ENCODE measurements around the gene AUTS2.

Gene AUTS2

DNA sequence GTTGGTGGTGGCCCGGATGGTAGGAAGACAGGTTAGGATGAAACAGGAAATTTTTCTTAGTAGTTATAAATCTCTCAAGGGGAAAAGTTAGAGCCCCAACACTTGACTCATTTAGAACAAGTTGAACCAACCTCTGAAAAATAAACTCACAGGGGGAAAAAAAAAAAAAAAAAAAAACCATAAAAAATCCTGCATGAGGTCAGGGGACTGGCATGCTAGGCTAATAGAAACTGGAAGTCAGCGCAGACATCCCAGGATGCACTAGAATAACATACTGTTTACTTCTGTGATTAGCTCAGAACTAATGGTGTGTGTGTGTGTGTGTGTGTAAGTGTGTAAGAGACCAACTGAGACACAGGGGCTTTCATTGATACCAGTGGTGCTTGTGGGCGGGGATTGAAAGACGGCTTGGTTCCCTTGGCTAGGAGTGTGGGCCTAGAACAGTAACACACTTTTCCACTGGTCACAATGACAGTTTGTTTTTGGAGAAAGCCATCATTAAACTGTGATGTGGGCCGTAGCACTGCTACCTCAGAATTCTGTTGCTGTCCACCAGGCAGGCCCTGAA, 1042.1 kb downstream of the AUTS2 start:
- DNase-seq (ENCODE audit: low read depth in 1 of 2, low spot score in 1 of 2): no peak
- H3K27ac ChIP-seq (replicated peaks): no peak overlapping the region
- TF ChIP-seq POLR2AphosphoS5 (IDR thresholded peaks at IDR 0.05; ENCODE audit: low read depth): no peak
- no peak for TF ChIP-seq GABPA (IDR thresholded peaks at IDR 0.05; ENCODE audit: low read depth)
- TF ChIP-seq, protein P1, sequence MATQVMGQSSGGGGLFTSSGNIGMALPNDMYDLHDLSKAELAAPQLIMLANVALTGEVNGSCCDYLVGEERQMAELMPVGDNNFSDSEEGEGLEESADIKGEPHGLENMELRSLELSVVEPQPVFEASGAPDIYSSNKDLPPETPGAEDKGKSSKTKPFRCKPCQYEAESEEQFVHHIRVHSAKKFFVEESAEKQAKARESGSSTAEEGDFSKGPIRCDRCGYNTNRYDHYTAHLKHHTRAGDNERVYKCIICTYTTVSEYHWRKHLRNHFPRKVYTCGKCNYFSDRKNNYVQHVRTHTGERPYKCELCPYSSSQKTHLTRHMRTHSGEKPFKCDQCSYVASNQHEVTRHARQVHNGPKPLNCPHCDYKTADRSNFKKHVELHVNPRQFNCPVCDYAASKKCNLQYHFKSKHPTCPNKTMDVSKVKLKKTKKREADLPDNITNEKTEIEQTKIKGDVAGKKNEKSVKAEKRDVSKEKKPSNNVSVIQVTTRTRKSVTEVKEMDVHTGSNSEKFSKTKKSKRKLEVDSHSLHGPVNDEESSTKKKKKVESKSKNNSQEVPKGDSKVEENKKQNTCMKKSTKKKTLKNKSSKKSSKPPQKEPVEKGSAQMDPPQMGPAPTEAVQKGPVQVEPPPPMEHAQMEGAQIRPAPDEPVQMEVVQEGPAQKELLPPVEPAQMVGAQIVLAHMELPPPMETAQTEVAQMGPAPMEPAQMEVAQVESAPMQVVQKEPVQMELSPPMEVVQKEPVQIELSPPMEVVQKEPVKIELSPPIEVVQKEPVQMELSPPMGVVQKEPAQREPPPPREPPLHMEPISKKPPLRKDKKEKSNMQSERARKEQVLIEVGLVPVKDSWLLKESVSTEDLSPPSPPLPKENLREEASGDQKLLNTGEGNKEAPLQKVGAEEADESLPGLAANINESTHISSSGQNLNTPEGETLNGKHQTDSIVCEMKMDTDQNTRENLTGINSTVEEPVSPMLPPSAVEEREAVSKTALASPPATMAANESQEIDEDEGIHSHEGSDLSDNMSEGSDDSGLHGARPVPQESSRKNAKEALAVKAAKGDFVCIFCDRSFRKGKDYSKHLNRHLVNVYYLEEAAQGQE (IDR thresholded peaks at IDR 0.05; ENCODE audit: insufficient replicate concordance, low read depth): no peak
- TF ChIP-seq, protein P2, sequence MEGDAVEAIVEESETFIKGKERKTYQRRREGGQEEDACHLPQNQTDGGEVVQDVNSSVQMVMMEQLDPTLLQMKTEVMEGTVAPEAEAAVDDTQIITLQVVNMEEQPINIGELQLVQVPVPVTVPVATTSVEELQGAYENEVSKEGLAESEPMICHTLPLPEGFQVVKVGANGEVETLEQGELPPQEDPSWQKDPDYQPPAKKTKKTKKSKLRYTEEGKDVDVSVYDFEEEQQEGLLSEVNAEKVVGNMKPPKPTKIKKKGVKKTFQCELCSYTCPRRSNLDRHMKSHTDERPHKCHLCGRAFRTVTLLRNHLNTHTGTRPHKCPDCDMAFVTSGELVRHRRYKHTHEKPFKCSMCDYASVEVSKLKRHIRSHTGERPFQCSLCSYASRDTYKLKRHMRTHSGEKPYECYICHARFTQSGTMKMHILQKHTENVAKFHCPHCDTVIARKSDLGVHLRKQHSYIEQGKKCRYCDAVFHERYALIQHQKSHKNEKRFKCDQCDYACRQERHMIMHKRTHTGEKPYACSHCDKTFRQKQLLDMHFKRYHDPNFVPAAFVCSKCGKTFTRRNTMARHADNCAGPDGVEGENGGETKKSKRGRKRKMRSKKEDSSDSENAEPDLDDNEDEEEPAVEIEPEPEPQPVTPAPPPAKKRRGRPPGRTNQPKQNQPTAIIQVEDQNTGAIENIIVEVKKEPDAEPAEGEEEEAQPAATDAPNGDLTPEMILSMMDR (IDR thresholded peaks at IDR 0.05; ENCODE audit: insufficient read depth, low read length): no peak
- no peak for TF ChIP-seq SPI1 (IDR thresholded peaks at IDR 0.05; ENCODE audit: borderline replicate concordance, low read depth)
- no peak overlapping the region for H3K4me3 ChIP-seq (replicated peaks; ENCODE audit: insufficient read depth, low read length)
- no peaks in the 10 kb centered on the region for H3K27me3 ChIP-seq (ENCODE audit: insufficient read depth, poor library complexity, severe bottlenecking)

DNA sequence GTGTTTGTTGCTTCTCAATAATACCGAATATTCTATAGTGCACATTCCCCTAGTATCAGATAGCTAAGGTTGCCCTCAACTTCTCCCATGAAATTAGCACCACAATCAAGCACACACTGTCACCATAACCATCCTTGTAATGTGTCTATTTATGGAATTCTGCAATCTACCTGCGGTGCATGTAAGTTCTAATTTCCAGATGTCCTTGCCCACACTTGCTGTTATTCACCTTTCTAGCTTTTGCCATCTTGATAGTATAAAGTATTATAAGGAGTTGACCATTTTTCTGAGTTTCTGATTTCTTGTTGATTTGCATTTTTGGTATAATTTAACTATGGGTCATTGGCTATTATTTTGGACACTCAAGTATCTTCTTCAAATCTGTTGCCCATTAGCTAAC, 1043.6 kb downstream of the AUTS2 start:
- DNase-seq (ENCODE audit: low read depth in 1 of 2, low spot score in 1 of 2): no peak
- Histone ChIP-seq H3K27ac (replicated peaks) (no peak overlapping the region), H3K27me3 (ENCODE audit: insufficient read depth, poor library complexity, severe bottlenecking) (no peaks in the 10 kb centered on the region), H3K4me3 (replicated peaks; ENCODE audit: insufficient read depth, low read length) (no peak overlapping the region)
- TF ChIP-seq, protein P2 (IDR thresholded peaks at IDR 0.05; ENCODE audit: insufficient read depth, low read length): no peak
- no peak for TF ChIP-seq SPI1 (IDR thresholded peaks at IDR 0.05; ENCODE audit: borderline replicate concordance, low read depth)
- no peak for TF ChIP-seq POLR2AphosphoS5 (IDR thresholded peaks at IDR 0.05; ENCODE audit: low read depth)
- TF ChIP-seq, protein P1 (IDR thresholded peaks at IDR 0.05; ENCODE audit: insufficient replicate concordance, low read depth): no peak

DNA sequence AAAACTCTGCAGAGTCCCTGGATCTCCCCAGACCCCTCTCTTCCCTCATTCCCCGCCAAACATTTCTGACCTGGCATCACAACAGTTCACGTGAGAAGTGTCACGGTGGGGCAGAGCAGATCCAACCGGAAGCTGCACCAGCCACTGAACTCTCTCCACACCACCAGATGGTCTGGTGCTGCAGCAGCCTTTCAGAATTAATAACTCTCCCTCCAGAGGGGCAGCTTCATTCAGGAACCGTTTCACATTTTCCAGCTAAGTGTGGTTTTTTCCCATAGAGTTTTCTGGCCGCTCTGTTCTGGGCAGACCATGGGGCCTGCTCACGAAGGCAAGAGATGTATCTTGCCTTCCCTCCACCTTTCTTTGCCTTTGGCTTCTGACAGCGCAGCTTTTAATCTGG, 1047.0 kb downstream of the AUTS2 start:
- Histone ChIP-seq H3K4me3 (replicated peaks; ENCODE audit: insufficient read depth, low read length) (no peak overlapping the region), H3K27ac (replicated peaks) (no peak overlapping the region), H3K27me3 (ENCODE audit: insufficient read depth, poor library complexity, severe bottlenecking) (no peaks in the 10 kb centered on the region)
- TF ChIP-seq, protein P1 (IDR thresholded peaks at IDR 0.05; ENCODE audit: insufficient replicate concordance, low read depth): no peak
- no peak for DNase-seq (ENCODE audit: low read depth in 1 of 2, low spot score in 1 of 2)

Data from HL-60 (cell line).